H9 (cell line): Measurements from ENCODE around the gene BFSP1. TPM values are rescaled to one million over a fixed set of nuclear protein-coding genes. Genes with fewer than 3 reads are reported as not detected.
A peak's percentile ranks its signal among the peaks of the same experiment; 100 is the strongest.

Source experiments
- DNase-seq: peaks from one replicate; pipeline ENCODE4 v3.0.0-alpha.2; 2017
- H2AFZ ChIP-seq: one replicate; pipeline ENCODE4 v1.6.1; 2013; ENCODE audit warnings: mild to moderate bottlenecking, low read length, control low read depth, moderate library complexity
- H2AK5ac ChIP-seq: 2 replicates; pipeline ENCODE4 v1.6.1; 2013; ENCODE audit warnings: low read length, control low read depth, mixed read lengths; ENCODE audit not compliant: insufficient read length
- H2BK120ac ChIP-seq: one replicate; pipeline ENCODE4 v1.6.1; 2013; ENCODE audit warnings: low read depth, mild to moderate bottlenecking, low read length, control low read depth, inconsistent platforms; ENCODE audit not compliant: poor library complexity, severe bottlenecking
- H2BK12ac ChIP-seq: 2 replicates; pipeline ENCODE4 v1.6.1; 2013; ENCODE audit warnings: low read length, control low read depth, mixed read lengths, low read depth; ENCODE audit not compliant: insufficient read length
- H2BK15ac ChIP-seq: 2 replicates; pipeline ENCODE4 v1.6.1; 2013; ENCODE audit warnings: low read depth, low read length, control low read depth
- H2BK20ac ChIP-seq: one replicate; pipeline ENCODE4 v1.6.1; 2013; ENCODE audit warnings: low read depth, mild to moderate bottlenecking, low read length, control low read depth, inconsistent platforms; ENCODE audit not compliant: poor library complexity, severe bottlenecking
- H2BK5ac ChIP-seq: 2 replicates; pipeline ENCODE4 v1.6.1; 2013; ENCODE audit warnings: low read length, control low read depth, mixed read lengths; ENCODE audit not compliant: insufficient read length
- H3K14ac ChIP-seq: 2 replicates; pipeline ENCODE4 v1.6.1; 2013; ENCODE audit warnings: low read length, control low read depth; ENCODE audit not compliant: insufficient read depth
- H3K18ac ChIP-seq: 2 replicates; pipeline ENCODE4 v1.6.1; 2013; ENCODE audit warnings: low read depth, mild to moderate bottlenecking, mixed read lengths, low read length, control low read depth; ENCODE audit not compliant: insufficient read length
- H3K23ac ChIP-seq: 2 replicates; pipeline ENCODE4 v1.6.1; 2013; ENCODE audit warnings: low read length, control low read depth, mixed read lengths, low read depth; ENCODE audit not compliant: insufficient read length
- H3K23me2 ChIP-seq: 2 replicates; pipeline ENCODE4 v1.6.1; 2013; ENCODE audit warnings: low read depth, mild to moderate bottlenecking, mixed read lengths, low read length, control low read depth; ENCODE audit not compliant: insufficient read length, poor library complexity, severe bottlenecking
- H3K27ac ChIP-seq: 2 replicates; pipeline ENCODE4 v1.5.1; 2013; ENCODE audit warnings: low read length, control low read depth, mixed read lengths, low read depth; ENCODE audit not compliant: insufficient read length
- H3K27me3 ChIP-seq: 2 replicates; pipeline ENCODE4 v1.6.1; 2013; ENCODE audit warnings: low read length, control low read depth, inconsistent platforms; ENCODE audit not compliant: insufficient read depth
- H3K4ac ChIP-seq: 2 replicates; pipeline ENCODE4 v1.6.1; 2013; ENCODE audit warnings: low read depth, mild to moderate bottlenecking, control low read depth, inconsistent platforms, low read length, moderate library complexity
- H3K4me1 ChIP-seq: 2 replicates; pipeline ENCODE4 v1.6.1; 2013; ENCODE audit warnings: low read length, control low read depth, inconsistent platforms; ENCODE audit not compliant: insufficient read depth
- H3K4me2 ChIP-seq: 2 replicates; pipeline ENCODE4 v1.6.1; 2013; ENCODE audit warnings: low read length, control low read depth, mixed read lengths; ENCODE audit not compliant: insufficient read length, insufficient read depth
- H3K56ac ChIP-seq: 2 replicates; pipeline ENCODE4 v1.6.1; 2013; ENCODE audit warnings: low read depth, mild to moderate bottlenecking, mixed read lengths, low read length, control low read depth; ENCODE audit not compliant: insufficient read length
- H3K79me1 ChIP-seq: 2 replicates; pipeline ENCODE4 v1.6.1; 2013; ENCODE audit warnings: low read depth, mild to moderate bottlenecking, moderate library complexity, low read length, control low read depth, inconsistent platforms; ENCODE audit not compliant: insufficient read depth, poor library complexity, severe bottlenecking
- H3K79me2 ChIP-seq: 2 replicates; pipeline ENCODE4 v1.6.1; 2013; ENCODE audit warnings: low read length, control low read depth, inconsistent platforms; ENCODE audit not compliant: insufficient read depth
- H3K9ac ChIP-seq: 2 replicates; pipeline ENCODE4 v1.6.1; 2013; ENCODE audit warnings: low read length, control low read depth, mixed read lengths; ENCODE audit not compliant: insufficient read length; ENCODE audit errors: extremely low read depth
- H3K9me3 ChIP-seq: one replicate; pipeline ENCODE4 v1.6.1; 2013; ENCODE audit warnings: low read depth, low read length, inconsistent platforms; ENCODE audit not compliant: control insufficient read depth
- H3T11ph ChIP-seq: one replicate; pipeline ENCODE4 v1.6.1; 2013; ENCODE audit warnings: mild to moderate bottlenecking, low read length, control low read depth, inconsistent platforms
- H4K20me1 ChIP-seq: one replicate; pipeline ENCODE4 v1.6.1; 2013; ENCODE audit not compliant: control insufficient read depth, insufficient read length, insufficient read depth
- H4K5ac ChIP-seq: 2 replicates; pipeline ENCODE4 v1.6.1; 2013; ENCODE audit warnings: low read depth, mild to moderate bottlenecking, mixed read lengths, low read length, control low read depth; ENCODE audit not compliant: insufficient read length
- H4K8ac ChIP-seq: replicated peaks from 2 replicates; pipeline ENCODE4 v1.6.1; 2013; ENCODE audit warnings: low read length, control low read depth, mixed read lengths, low read depth; ENCODE audit not compliant: insufficient read length
- H4K91ac ChIP-seq: 2 replicates; pipeline ENCODE4 v1.6.1; 2013; ENCODE audit warnings: low read depth, mild to moderate bottlenecking, moderate library complexity, mixed read lengths, low read length, control low read depth; ENCODE audit not compliant: insufficient read length
- H3K27ac Mint-ChIP-seq, 3 experiments: 2 replicates in 2 of 3; 3 replicates in 1 of 3; pipeline ENCODE4 v1.8.0; 2020 to 2021; ENCODE audit warnings: mixed read lengths in 3 of 3, mild to moderate bottlenecking in 1 of 3, moderate library complexity in 1 of 3
- H3K27me3 Mint-ChIP-seq: 2 replicates; pipeline ENCODE4 v1.8.0; 2021; ENCODE audit warnings: low read depth, mild to moderate bottlenecking, moderate library complexity, mixed read lengths
- H3K36me3 Mint-ChIP-seq, 3 experiments: 2 replicates in 2 of 3; 3 replicates in 1 of 3; pipeline ENCODE4 v1.8.0; 2020 to 2021; ENCODE audit warnings: low read depth in 3 of 3, mixed read lengths in 3 of 3; ENCODE audit not compliant: insufficient read depth in 1 of 3
- H3K4me1 Mint-ChIP-seq, 2 experiments: 2 replicates each; pipeline ENCODE4 v1.8.0; 2020; ENCODE audit warnings: mixed read lengths in 2 of 2
- H3K4me3 Mint-ChIP-seq, 2 experiments: 2 replicates in 1 of 2; 3 replicates in 1 of 2; pipeline ENCODE4 v1.8.0; 2020 to 2021; ENCODE audit warnings: mild to moderate bottlenecking in 2 of 2, mixed read lengths in 2 of 2, moderate library complexity in 1 of 2
- H3K9me3 Mint-ChIP-seq, 2 experiments: 2 replicates in 1 of 2; 3 replicates in 1 of 2; pipeline ENCODE4 v1.8.0; 2020; ENCODE audit warnings: mild to moderate bottlenecking in 2 of 2, mixed read lengths in 2 of 2, moderate library complexity in 1 of 2
- WGBS: extraction: QIAGEN DNeasy Blood & Tissue Kit; methylation state at CpG from one replicate; pipeline ENCODE4 v1.1.7; 2013; ENCODE audit warnings: missing lambda C conversion rate, low lambda C conversion rate, mixed read lengths; ENCODE audit not compliant: insufficient read length; ENCODE audit errors: extremely low coverage; 5-methylcytosine and 5-hydroxymethylcytosine counted together
- total RNA-seq: library from RNA; stranded (reverse); gene quantifications from 2 replicates; pipeline ENCODE4 v1.2.1, GENCODE V29; 2021
- TF ChIP-seq, protein P1 (sequence below): fragments of 200-600 bp; sonication (generic); conservative IDR thresholded peaks from 3 replicates; pipeline ENCODE4 v1.8.0; 2021; ENCODE audit warnings: antibody characterized with exemption, mild to moderate bottlenecking

Gene BFSP1
- total RNA-seq, 1 experiment from 2014 or later: 9.4 TPM

DNA sequence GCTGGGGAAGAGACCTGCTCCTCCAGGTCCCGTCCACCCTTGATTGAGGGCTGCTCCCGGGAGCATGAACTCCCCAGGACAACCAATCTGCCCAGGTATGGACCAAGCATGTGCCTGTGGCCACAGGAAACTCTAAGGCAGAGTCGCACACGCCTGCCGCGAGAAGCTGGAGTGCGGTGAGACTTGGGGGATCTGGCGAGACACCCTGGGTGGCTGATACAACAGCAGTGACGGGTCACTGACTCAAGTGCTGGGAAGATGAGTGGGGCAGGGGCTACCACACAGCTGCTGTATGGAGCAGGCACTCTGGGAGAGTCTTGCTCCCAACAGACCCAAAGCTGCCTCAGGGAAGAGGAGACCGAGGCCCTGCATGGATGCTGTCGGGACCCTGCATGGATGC, 40.1 kb downstream of the BFSP1 start:
- Histone ChIP-seq H2BK12ac (no peak overlapping the region), H2BK120ac (no peak overlapping the region), H3K23ac (no peak overlapping the region), H3K14ac (no peak overlapping the region), H4K91ac (no peak overlapping the region), H2AFZ (no peak overlapping the region), H4K20me1 (no peaks in the 10 kb centered on the region), H3K9ac (no peak overlapping the region), H3K23me2 (no peaks in the 10 kb centered on the region), H3T11ph (no peak overlapping the region), H3K27me3 (no peaks in the 10 kb centered on the region), H3K79me2 (0 out of 2 replicates have a peak, but pooled peaks cover 2% of the 10 kb centered on the region), H3K18ac (no peak overlapping the region), H3K9me3 (no peaks in the 10 kb centered on the region), H3K79me1 (no peaks in the 10 kb centered on the region), H4K8ac (no peak overlapping the region), H3K4me1 (no peaks in the 10 kb centered on the region), H2BK20ac (no peak overlapping the region), H3K4ac (no peak overlapping the region), H4K5ac (no peak overlapping the region), H3K27ac (no peak overlapping the region), H3K4me2 (no peak overlapping the region), H2BK5ac (no peak overlapping the region), H2BK15ac (no peak overlapping the region), H2AK5ac (no peak overlapping the region), H3K56ac (no peak overlapping the region)
- no peak overlapping the region for H3K27ac Mint-ChIP-seq
- H3K9me3 Mint-ChIP-seq: no peaks in the 10 kb centered on the region
- TF ChIP-seq, protein P1, sequence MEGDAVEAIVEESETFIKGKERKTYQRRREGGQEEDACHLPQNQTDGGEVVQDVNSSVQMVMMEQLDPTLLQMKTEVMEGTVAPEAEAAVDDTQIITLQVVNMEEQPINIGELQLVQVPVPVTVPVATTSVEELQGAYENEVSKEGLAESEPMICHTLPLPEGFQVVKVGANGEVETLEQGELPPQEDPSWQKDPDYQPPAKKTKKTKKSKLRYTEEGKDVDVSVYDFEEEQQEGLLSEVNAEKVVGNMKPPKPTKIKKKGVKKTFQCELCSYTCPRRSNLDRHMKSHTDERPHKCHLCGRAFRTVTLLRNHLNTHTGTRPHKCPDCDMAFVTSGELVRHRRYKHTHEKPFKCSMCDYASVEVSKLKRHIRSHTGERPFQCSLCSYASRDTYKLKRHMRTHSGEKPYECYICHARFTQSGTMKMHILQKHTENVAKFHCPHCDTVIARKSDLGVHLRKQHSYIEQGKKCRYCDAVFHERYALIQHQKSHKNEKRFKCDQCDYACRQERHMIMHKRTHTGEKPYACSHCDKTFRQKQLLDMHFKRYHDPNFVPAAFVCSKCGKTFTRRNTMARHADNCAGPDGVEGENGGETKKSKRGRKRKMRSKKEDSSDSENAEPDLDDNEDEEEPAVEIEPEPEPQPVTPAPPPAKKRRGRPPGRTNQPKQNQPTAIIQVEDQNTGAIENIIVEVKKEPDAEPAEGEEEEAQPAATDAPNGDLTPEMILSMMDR: no peak
- peaks cover 2% of the 10 kb centered on the region; the same call in 1 of the 2 replicates for H3K27me3 Mint-ChIP-seq
- H3K36me3 Mint-ChIP-seq: peaks cover 0 to 16% (median 0%) of the 10 kb centered on the region in 3 experiments; a peak in 3 of 7 replicates
- DNase-seq: peak; percentile 28
- H3K4me3 Mint-ChIP-seq: no peak overlapping the region
- no peaks in the 10 kb centered on the region; a peak in 1 of 4 replicates for H3K4me1 Mint-ChIP-seq
- no CpG with 5 or more reads among the region's 11 CpGs for WGBS
